ENCODE measurements around the gene RECQL5.

DNA sequence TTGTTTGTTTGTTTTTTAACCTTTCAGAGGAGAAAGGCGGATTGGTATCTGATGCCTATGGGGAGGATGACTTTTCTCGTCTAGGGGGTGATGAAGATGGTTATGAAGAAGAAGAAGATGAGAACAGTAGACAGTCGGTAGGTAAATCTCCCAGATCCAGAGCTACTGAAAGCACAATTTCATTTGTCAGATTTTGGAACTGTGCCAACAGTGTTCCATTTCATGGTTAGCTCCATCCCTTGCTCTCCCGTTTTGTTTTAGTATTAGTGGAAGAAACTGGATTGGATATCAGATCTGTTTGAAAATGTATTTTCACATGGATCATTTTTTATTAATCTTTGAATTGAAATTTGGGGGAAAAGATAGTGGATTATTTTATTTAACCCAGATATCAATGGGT is 1.5 kb upstream of the RECQL5 start:
- TF ChIP-seq POLR2A (IDR thresholded peaks at IDR 0.05; ENCODE audit: low read depth, low read length) (no peak), POLR2AphosphoS5 (IDR thresholded peaks at IDR 0.05; ENCODE audit: low read depth, low read length) (no peak), TAF1 (IDR thresholded peaks at IDR 0.05; ENCODE audit: borderline replicate concordance, low read depth, low read length) (no peak)

Data from GM12892 (cell line).